Motor neuron (in vitro differentiated cells): ENCODE data around the gene GALNT12. TPM values are rescaled to one million over a fixed set of nuclear protein-coding genes. Genes with fewer than 3 reads are reported as not detected.

Experiments used
- ATAC-seq, 8 experiments: fragments of 200-7000 bp; cut with Tn5 transposase; replicated peaks in 6 of 8; 2 replicates each; pipeline ENCODE4 v1.8.0; 2021; ENCODE audit warnings: mild to moderate bottlenecking in 8 of 8, moderate library complexity in 8 of 8
- H3K27ac ChIP-seq, 2 donors: fragments of 250-450 bp; sonication (Bioruptor Pico); 2 replicates each; pipeline ENCODE4 v1.9.0; 2021; ENCODE audit warnings: antibody characterized with exemption in 2 of 2, mild to moderate bottlenecking in 2 of 2, moderate library complexity in 1 of 2
- H3K4me1 ChIP-seq, 2 donors: fragments of 250-450 bp; sonication (Bioruptor Pico); replicated peaks in 1 of 2; 2 replicates each; pipeline ENCODE4 v1.6.1; 2021; ENCODE audit warnings: antibody characterized with exemption in 2 of 2, mild to moderate bottlenecking in 2 of 2, moderate library complexity in 1 of 2
- H3K4me3 ChIP-seq, 5 donors: fragments of 250-450 bp; sonication (Bioruptor Pico); 2 replicates each; pipeline ENCODE4 v1.9.0; 2021; ENCODE audit warnings: antibody characterized with exemption in 5 of 5, mild to moderate bottlenecking in 5 of 5, moderate library complexity in 4 of 5
- whole genome bisulfite sequencing, 10 experiments: fragments of 450-650 bp; shearing (Covaris generic); methylation state at CpG; one replicate each; pipeline ENCODE4 v1.0.0; 2022; 5-methylcytosine and 5-hydroxymethylcytosine counted together
- in situ Hi-C, 9 experiments: fragments of 400-800 bp; cut with MboI; loops; one replicate each; pipeline ENCODE4 v1.15.0; 2021; ENCODE audit warnings: low sequenced_read_pairs in 9 of 9, low pct_unique_long_range_greater_than_20kb in 2 of 9; ENCODE audit not compliant: unreplicated experiment in 9 of 9
- total RNA-seq, 8 experiments: library from RNA; unstranded; fragments of 300-600 nt; gene quantifications; 2 replicates each; pipeline versions ENCODE4 v1.2.3 to v1.2.4, GENCODE V29; 2022

GALNT12 gene
- total RNA-seq, 8 experiments from 2014 or later = 0.96 to 397 (median 2.4) TPM

GRCh38 chr9:98899408-98900056, 92.1 kb downstream of the GALNT12 start:
- in situ Hi-C loops = no loop called here
- WGBS, 10 experiments = 21 to 100% (median 52%) methylated on average over 1 to 4 of the region's 4 CpGs; no CpG with 5 or more reads in 2 of the 10 experiments
- no peak overlapping the region for H3K27ac ChIP-seq
- H3K4me1 ChIP-seq = no peaks in the 10 kb centered on the region
- ATAC-seq = peak in 3 of 8 experiments; percentile 33 to 43 (median 40)
- no peak overlapping the region for H3K4me3 ChIP-seq

Other genes starting within 250 kb of the GALNT12 start
- 10 to 100 TPM in 1 of 8 experiments, 1 to 10 TPM in 4, under 1 TPM in 3; 0.07 to 26.0 (median 3.9) TPM for gene GABBR2, start 98.7 kb upstream of the GALNT12 start, total RNA-seq
- 10 to 100 TPM in 3 of 8 experiments, 1 to 10 TPM in 5; 2.8 to 28.4 (median 6.8) TPM for gene ANKS6, start 11.1 kb upstream of the GALNT12 start, total RNA-seq
- gene COL15A1, start 136.2 kb downstream of the GALNT12 start, total RNA-seq = 10 to 100 TPM in 1 of 8 experiments, 1 to 10 TPM in 2, under 1 TPM in 4, not detected in 1; 0.05 to 46.3 (median 0.35) TPM